K562 (cell line): Measurements from ENCODE around the gene FATE1. TPM values are rescaled to one million over a fixed set of nuclear protein-coding genes. Genes with fewer than 3 reads are reported as not detected.

Experiments
- ATAC-seq: fragments of 200-7000 bp; cut with Tn5 transposase; 3 replicates; pipeline ENCODE4 v1.9.1; 2020; ENCODE audit warnings: moderate library complexity
- BruUV-seq: library from RNA; stranded (reverse); fragments of 400-500 nt; replicated peaks from 2 replicates; lab custom pipeline; 2021; lab: Mats Ljungman, UMichigan
- CTCF ChIA-PET: fragments of 300-600 bp; formaldehyde crosslinking; extraction: SDS; loops from one replicate; lab custom pipeline; 2021; ENCODE audit warnings: low intra/inter-chr PET ratio; lab: Yijun Ruan, JAX
- POLR2A ChIA-PET: fragments of 300-600, 350-650 bp; sonication (Branson Sonifier 250); formaldehyde crosslinking; extraction: SDS; loops from one replicate; lab custom pipeline; 2021; ENCODE audit warnings: antibody characterized with exemption, inconsistent platforms; lab: Yijun Ruan, JAX
- DNase-seq, 4 experiments: peaks; one replicate each; pipeline versions ENCODE4 v3.0.0 to v3.0.0-alpha.2; 2011 to 2018; ENCODE audit warnings: low spot score in 3 of 4, mixed read lengths in 3 of 4; ENCODE audit errors: extremely low read depth in 1 of 4
- FAIRE-seq: peaks from 2 replicates; lab custom pipeline; 2011; peaks lifted over from hg19 to GRCh38; lab: Jason Lieb, UNC
- H2AFZ ChIP-seq: 2 replicates; pipeline ENCODE4 v1.6.0; 2011; ENCODE audit warnings: low read depth, low read length, control low read depth, inconsistent platforms
- H3K27ac ChIP-seq: fragments of 200-600 bp; 3 replicates; pipeline ENCODE4 v1.8.0; 2011; ENCODE audit warnings: low read depth, mild to moderate bottlenecking, control low read depth, inconsistent platforms, low read length, moderate library complexity, mixed read lengths; ENCODE audit errors: extremely low read depth
- H3K27me3 ChIP-seq, 2 experiments: fragments of 300-600 bp in 1 of 2; 2 replicates in 1 of 2; 3 replicates in 1 of 2; pipeline versions ENCODE4 v1.6.0 to v1.8.0; 2011; ENCODE audit warnings: inconsistent platforms in 2 of 2, low read length in 2 of 2, mild to moderate bottlenecking in 1 of 2, mixed read lengths in 1 of 2, moderate library complexity in 1 of 2; ENCODE audit not compliant: control insufficient read depth in 2 of 2, insufficient read depth in 2 of 2
- H3K36me3 ChIP-seq: fragments of 300-600 bp; 3 replicates; pipeline ENCODE4 v1.8.0; 2011; ENCODE audit warnings: mild to moderate bottlenecking, low read length, inconsistent platforms; ENCODE audit not compliant: control insufficient read depth, insufficient read depth
- H3K4me1 ChIP-seq, 2 experiments: fragments of 200-600 bp in 1 of 2; replicated peaks in 1 of 2; 2 replicates in 1 of 2; 3 replicates in 1 of 2; pipeline versions ENCODE4 v1.5.1 to v1.8.0; 2011; ENCODE audit warnings: inconsistent platforms in 2 of 2, low read length in 2 of 2, mild to moderate bottlenecking in 1 of 2, mixed read lengths in 1 of 2, moderate library complexity in 1 of 2; ENCODE audit not compliant: control insufficient read depth in 2 of 2, insufficient read depth in 2 of 2
- H3K4me2 ChIP-seq: 2 replicates; pipeline ENCODE4 v1.6.1; 2011; ENCODE audit warnings: low read length, control low read depth, inconsistent platforms, mixed read lengths; ENCODE audit not compliant: insufficient read depth
- H3K4me3 ChIP-seq: fragments of 200-600 bp; sonication (generic), shearing (Covaris generic); 2 replicates; pipeline ENCODE4 v1.5.1; 2016; ENCODE audit warnings: control low read depth, inconsistent platforms
- H3K79me2 ChIP-seq: fragments of 200-600 bp; 3 replicates; pipeline ENCODE4 v1.8.0; 2011; ENCODE audit warnings: low read length, inconsistent platforms; ENCODE audit not compliant: control insufficient read depth, insufficient read depth
- H3K9ac ChIP-seq, 2 experiments: 2 replicates each; pipeline versions ENCODE4 v1.6.0 to v1.6.1; 2011; ENCODE audit warnings: low read depth in 2 of 2, low read length in 2 of 2, control low read depth in 1 of 2, inconsistent platforms in 1 of 2, mild to moderate bottlenecking in 1 of 2, mixed read lengths in 1 of 2; ENCODE audit not compliant: insufficient read depth in 1 of 2
- H3K9me1 ChIP-seq: one replicate; pipeline ENCODE4 v1.6.0; 2011; ENCODE audit warnings: inconsistent platforms, mild to moderate bottlenecking, low read length, moderate library complexity; ENCODE audit not compliant: control insufficient read depth, insufficient read depth
- H3K9me3 ChIP-seq: replicated peaks from 2 replicates; pipeline ENCODE4 v1.5.1; 2011; ENCODE audit warnings: low read depth, low read length, inconsistent platforms; ENCODE audit not compliant: control insufficient read depth, insufficient read depth
- H4K20me1 ChIP-seq: replicated peaks from 2 replicates; pipeline ENCODE4 v1.6.1; 2011; ENCODE audit warnings: low read length, inconsistent platforms, mixed read lengths; ENCODE audit not compliant: control insufficient read depth, insufficient read depth
- BCL6 ChIP-seq: fragments of 250-450 bp; sonication (Bioruptor Pico); IDR thresholded peaks from 2 replicates; pipeline ENCODE4 v1.4.0; 2020
- CGGBP1 ChIP-seq: fragments of 250-450 bp; sonication (Bioruptor Pico); IDR thresholded peaks from 2 replicates; pipeline ENCODE4 v1.9.0; 2021; ENCODE audit warnings: mild to moderate bottlenecking
- ETV1 ChIP-seq: fragments of 450-650 bp; conservative IDR thresholded peaks from 2 replicates; pipeline ENCODE4 v1.6.1; 2016; ENCODE audit warnings: missing genetic modification characterization, control low read depth, low read depth, missing compliant biosample characterization
- EWSR1 ChIP-seq: fragments of 450-650 bp; IDR thresholded peaks from 2 replicates; pipeline ENCODE4 v1.6.1; 2018; ENCODE audit warnings: borderline replicate concordance, mild to moderate bottlenecking, low read depth, moderate library complexity; ENCODE audit not compliant: partially characterized antibody
- FOXJ2 ChIP-seq: fragments of 200-800 bp; sonication (Bioruptor generic); IDR thresholded peaks from 2 replicates; pipeline ENCODE4 v1.6.1; 2016; ENCODE audit warnings: missing genetic modification characterization, missing compliant biosample characterization
- HMGXB4 ChIP-seq: sonication (generic); formaldehyde crosslinking; IDR thresholded peaks from 2 replicates; pipeline ENCODE4 v1.8.1; 2023; ENCODE audit warnings: mild to moderate bottlenecking, missing genetic modification reagents
- LEF1 ChIP-seq: fragments of 450-650 bp; IDR thresholded peaks from 2 replicates; pipeline ENCODE4 v1.6.1; 2016; ENCODE audit warnings: mild to moderate bottlenecking
- MAX ChIP-seq: sonication (generic); formaldehyde crosslinking; IDR thresholded peaks from 2 replicates; pipeline ENCODE4 v1.9.0; 2022; ENCODE audit warnings: mild to moderate bottlenecking, missing genetic modification reagents
- NR3C1 ChIP-seq: sonication (generic); formaldehyde crosslinking; IDR thresholded peaks from 2 replicates; pipeline ENCODE4 v1.8.1; 2022; ENCODE audit warnings: missing genetic modification reagents
- PCBP2 ChIP-seq: fragments of 200-400 bp; formaldehyde crosslinking; IDR thresholded peaks from 2 replicates; pipeline ENCODE4 v1.6.1; 2018; ENCODE audit warnings: low read length, low read depth, mild to moderate bottlenecking, moderate library complexity; ENCODE audit not compliant: poor library complexity, severe bottlenecking
- PHB2 ChIP-seq: fragments of 450-650 bp; IDR thresholded peaks from 2 replicates; pipeline ENCODE4 v1.6.1; 2017; ENCODE audit warnings: low read depth
- SMARCE1 ChIP-seq: fragments of 450-650 bp; IDR thresholded peaks from 2 replicates; pipeline ENCODE4 v1.7.1; 2016; ENCODE audit warnings: mild to moderate bottlenecking
- STAT5A ChIP-seq: IDR thresholded peaks from 2 replicates; pipeline ENCODE4 v1.6.1; 2012; ENCODE audit warnings: low read length, inconsistent platforms, borderline replicate concordance
- TEAD2 ChIP-seq: fragments of 450-650 bp; IDR thresholded peaks from 2 replicates; pipeline ENCODE4 v1.6.1; 2016; ENCODE audit warnings: missing genetic modification characterization, control low read depth, missing compliant biosample characterization
- ZNF3 ChIP-seq: fragments of 250-450 bp; sonication (Bioruptor Pico); IDR thresholded peaks from 2 replicates; pipeline ENCODE4 v1.5.0; 2021; ENCODE audit warnings: mild to moderate bottlenecking, moderate library complexity
- WGBS: fragments of 100-300 bp; shearing (Covaris generic); methylation state at CpG from one replicate; pipeline ENCODE4 v1.1.6; 2016; ENCODE audit warnings: low coverage, mixed read lengths; ENCODE audit not compliant: insufficient coverage; ENCODE audit errors: missing lambda C conversion rate; 5-methylcytosine and 5-hydroxymethylcytosine counted together
- in situ Hi-C: fragments of 300-500 bp; cut with MboI; formaldehyde crosslinking; loops from 4 replicates; pipeline ENCODE4 v1.15.0; 2018; ENCODE audit warnings: inconsistent platforms, mixed read lengths
- intact Hi-C: fragments of 100-400 bp; cut with micrococcal nuclease; formaldehyde crosslinking; loops from 2 replicates; pipeline ENCODE4 v1.14.2; 2022
- polyA plus RNA-seq, 8 experiments: library from polyadenylated mRNA; depleted of rRNA in 4 of 8; stranded (reverse) in 5 of 8; unstranded in 3 of 8; fragments of >200 nt; fragmentation: Nextera tagmentation in 2 of 8; fragmentation: Illumina TruSeq in 1 of 8; extraction: Ambion mirVana in 2 of 8; extraction: Trizol in 1 of 8; gene quantifications; 2 replicates each; pipeline versions ENCODE4 v1.2.1 to v1.2.3, GENCODE V29; 2011 to 2014; ENCODE audit warnings: inconsistent platforms in 1 of 8, missing spikeins in 1 of 8
- total RNA-seq, 7 experiments: library from RNA; depleted of rRNA in 6 of 7; stranded (reverse); fragments of >200 nt in 6 of 7; fragmentation: Illumina TruSeq in 2 of 7; extraction: Trizol in 2 of 7; gene quantifications; 2 replicates each; pipeline versions ENCODE4 v1.2.1 to v1.2.3, GENCODE V29; 2011 to 2021; ENCODE audit warnings: low replicate concordance in 1 of 7

The FATE1 gene
- total and polyA plus RNA-seq, 9 of the 15 experiments (the other 6 are each of a cell fraction or from before 2014, with no cell fraction given) = not detected

GRCh38 chrX:151734446-151734845 lies 18.6 kb downstream of the FATE1 start, which contains the start of gene CNGA2:
CNGA2 (plus strand) TSS chrX:151734746; CDS start chrX:151738484, 3,738 bp downstream.
- H4K20me1 ChIP-seq = no peaks in the 10 kb centered on the region
- no peaks in the 10 kb centered on the region for H3K4me1 ChIP-seq
- H3K4me2 ChIP-seq = no peak within 1 kb of the TSS
- H3K4me3 ChIP-seq = no peak within 1 kb of the TSS
- DNase-seq (no peak), FAIRE-seq (no peak), ATAC-seq (no peak)
- no peaks in the 10 kb centered on the region for H3K9me3 ChIP-seq
- H3K27me3 ChIP-seq = peaks cover 0 to 44% of the 10 kb centered on the region in 2 experiments; a peak in 4 of 5 replicates
- in situ Hi-C loops = no loop called here
- H3K79me2 ChIP-seq = no peaks in the 10 kb centered on the region
- no TSS peak for BruUV-seq
- intact Hi-C loops = no loop called here
- no peak for TF ChIP-seq STAT5A
- TF ChIP-seq SMARCE1 = no peak
- no peak for TF ChIP-seq TEAD2 (tag)
- TF ChIP-seq FOXJ2 = no peak
- TF ChIP-seq PHB2 = no peak
- TF ChIP-seq ETV1 (tag) = no peak
- no peak for TF ChIP-seq LEF1
- ChIA-PET CTCF (no interaction called here), POLR2A (no interaction called here)
- no peak within 1 kb of the TSS for H3K27ac ChIP-seq
- H3K9ac ChIP-seq = no peak within 1 kb of the TSS
- H2AFZ ChIP-seq = no peak within 1 kb of the TSS
- 4% methylated on average over 4 of the region's 4 CpGs for WGBS
- no peaks in the 10 kb centered on the region for H3K9me1 ChIP-seq
- H3K36me3 ChIP-seq = no peaks in the 10 kb centered on the region

- in situ Hi-C loops = no loop called here
- no CpG with 5 or more reads among the region's 2 CpGs for WGBS
- H3K9ac ChIP-seq = no peak overlapping the region
- no peak for DNase-seq
- ATAC-seq = no peak
- no peaks in the 10 kb centered on the region for H3K4me1 ChIP-seq
- no TSS peak for BruUV-seq
- H3K9me1 ChIP-seq = no peaks in the 10 kb centered on the region
- no peak for FAIRE-seq
- intact Hi-C loops = no loop called here
- no peaks in the 10 kb centered on the region for H3K36me3 ChIP-seq
- H3K27ac ChIP-seq = no peak overlapping the region
- no peaks in the 10 kb centered on the region for H4K20me1 ChIP-seq
- no peak overlapping the region for H2AFZ ChIP-seq
- H3K79me2 ChIP-seq = no peaks in the 10 kb centered on the region
- POLR2A ChIA-PET = interaction anchor here (0.6 to 1.9 kb wide), 5 partner anchors 8 to 369 kb away, joined by 3 to 4 read pairs (median 3); no protein-coding TSS in a partner anchor
- no peaks in the 10 kb centered on the region for H3K9me3 ChIP-seq
- no peak overlapping the region for H3K4me2 ChIP-seq
- no peak overlapping the region for H3K4me3 ChIP-seq
- peaks cover 0 to 39% of the 10 kb centered on the region in 2 experiments; a peak in 4 of 5 replicates for H3K27me3 ChIP-seq
- CTCF ChIA-PET = no interaction called here
- no peak for TF ChIP-seq ZNF3 (CRISPR knock-in tag)
- no peak for TF ChIP-seq CGGBP1
- no peak for TF ChIP-seq BCL6 (CRISPR knock-in tag)
- no peak for TF ChIP-seq HMGXB4 (CRISPR knock-in tag)
- no peak for TF ChIP-seq NR3C1
- TF ChIP-seq MAX (CRISPR knock-in tag) = no peak
- no peak for TF ChIP-seq PCBP2
- TF ChIP-seq EWSR1 = no peak
Measured at GRCh38 chrX:151735219-151735618, 19.4 kb downstream of the FATE1 start.
